A549 treated with RU486 at 1 μM for 4 hours (cell line): ENCODE data around the gene ITPRIP. TPM values are rescaled to one million over a fixed set of nuclear protein-coding genes. Genes with fewer than 3 reads are reported as not detected.

Experiments used
- total RNA-seq: library from RNA; stranded (reverse); fragments of 200-300 nt; extraction: Qiagen RNA extraction; gene quantifications from 5 replicates; pipeline ENCODE4 v1.2.3, GENCODE V29; 2022; ENCODE audit warnings: low read depth

The ITPRIP gene, protein sequence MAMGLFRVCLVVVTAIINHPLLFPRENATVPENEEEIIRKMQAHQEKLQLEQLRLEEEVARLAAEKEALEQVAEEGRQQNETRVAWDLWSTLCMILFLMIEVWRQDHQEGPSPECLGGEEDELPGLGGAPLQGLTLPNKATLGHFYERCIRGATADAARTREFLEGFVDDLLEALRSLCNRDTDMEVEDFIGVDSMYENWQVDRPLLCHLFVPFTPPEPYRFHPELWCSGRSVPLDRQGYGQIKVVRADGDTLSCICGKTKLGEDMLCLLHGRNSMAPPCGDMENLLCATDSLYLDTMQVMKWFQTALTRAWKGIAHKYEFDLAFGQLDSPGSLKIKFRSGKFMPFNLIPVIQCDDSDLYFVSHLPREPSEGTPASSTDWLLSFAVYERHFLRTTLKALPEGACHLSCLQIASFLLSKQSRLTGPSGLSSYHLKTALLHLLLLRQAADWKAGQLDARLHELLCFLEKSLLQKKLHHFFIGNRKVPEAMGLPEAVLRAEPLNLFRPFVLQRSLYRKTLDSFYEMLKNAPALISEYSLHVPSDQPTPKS
- total RNA-seq = 58.2 to 82.2 TPM (median 72.4 TPM) in 5 replicates

DNA sequence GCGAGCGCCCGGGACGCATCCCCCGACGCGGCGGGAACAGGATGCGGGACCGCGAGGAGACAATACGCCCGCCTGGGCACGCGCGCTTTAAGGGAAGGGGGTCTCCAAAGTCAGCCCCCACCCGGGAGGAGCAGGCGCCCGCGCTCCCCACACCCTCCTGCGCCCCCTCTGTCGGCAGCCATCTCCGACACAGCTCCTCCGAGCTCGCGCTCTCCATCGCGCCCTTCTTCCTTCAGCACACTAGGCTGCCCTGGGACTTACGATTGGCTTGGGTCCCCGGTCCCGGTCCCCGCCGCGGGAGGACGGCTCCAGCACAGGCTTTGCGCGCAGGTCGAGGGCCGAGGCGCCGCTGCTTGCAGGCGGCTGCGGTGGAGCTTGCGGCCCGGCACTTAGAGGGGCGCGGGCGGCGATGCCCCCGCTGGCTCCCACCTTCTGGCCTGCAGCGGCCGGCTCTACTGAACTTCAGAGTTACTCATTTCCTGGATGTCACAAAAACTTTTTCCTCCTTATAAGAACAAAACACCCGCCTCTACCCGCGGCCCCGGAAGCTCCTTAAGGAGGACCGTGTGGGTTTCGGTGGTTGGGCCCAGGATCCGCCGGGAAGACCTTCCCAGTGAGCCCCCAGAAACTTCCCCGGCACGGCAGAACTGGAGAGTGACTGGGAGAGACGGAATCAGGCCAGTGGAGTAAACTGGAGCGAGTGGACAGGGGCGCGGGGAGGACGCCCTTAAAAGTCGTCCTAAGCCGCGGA, at the start of gene ITPRIP:
TSS of gene ITPRIP (minus strand) at position 481 of the 751 bp plus-strand sequence. CDS start 22,414 bp downstream, outside the sequence.

DNA sequence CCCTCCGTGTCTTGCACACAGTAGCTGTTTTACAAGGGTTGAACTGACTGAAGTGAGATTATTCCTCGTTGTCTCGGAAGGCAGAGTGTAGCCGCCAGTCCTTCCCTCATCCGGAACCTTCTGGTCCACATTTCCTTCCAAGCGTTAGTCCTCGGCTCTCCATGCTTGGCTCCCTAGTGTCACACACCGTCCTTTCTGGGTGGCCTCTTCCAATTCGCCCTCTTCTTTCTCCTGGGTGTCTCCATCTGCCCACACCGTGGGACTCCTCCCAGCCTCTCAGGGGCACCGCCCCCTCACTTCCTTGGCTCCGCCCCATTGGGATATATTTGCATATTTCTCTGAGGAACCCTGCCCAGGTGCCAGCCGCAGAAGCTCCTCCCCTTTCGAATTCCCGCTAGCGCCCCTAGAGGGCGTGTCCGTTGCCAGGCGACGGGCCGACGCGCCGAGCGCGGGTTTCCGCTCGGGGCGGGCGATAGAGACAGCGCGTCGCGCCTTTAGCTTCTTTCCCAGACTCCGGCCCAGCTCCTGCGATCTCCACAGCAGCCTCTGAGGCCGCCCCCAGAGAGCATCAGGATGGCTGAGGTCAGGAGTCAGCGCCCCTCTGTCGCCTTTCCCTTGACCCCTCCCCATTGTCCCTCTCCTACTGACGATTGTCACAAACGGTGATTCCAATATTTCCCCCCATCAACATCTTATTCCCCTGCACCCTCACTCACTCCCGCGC, 15.2 kb upstream of the ITPRIP start, which contains the start of gene CFAP58:
TSS of gene CFAP58 (plus strand) at position 509 of the 724 bp plus-strand sequence. CDS start at position 574, 65 bp downstream.

DNA sequence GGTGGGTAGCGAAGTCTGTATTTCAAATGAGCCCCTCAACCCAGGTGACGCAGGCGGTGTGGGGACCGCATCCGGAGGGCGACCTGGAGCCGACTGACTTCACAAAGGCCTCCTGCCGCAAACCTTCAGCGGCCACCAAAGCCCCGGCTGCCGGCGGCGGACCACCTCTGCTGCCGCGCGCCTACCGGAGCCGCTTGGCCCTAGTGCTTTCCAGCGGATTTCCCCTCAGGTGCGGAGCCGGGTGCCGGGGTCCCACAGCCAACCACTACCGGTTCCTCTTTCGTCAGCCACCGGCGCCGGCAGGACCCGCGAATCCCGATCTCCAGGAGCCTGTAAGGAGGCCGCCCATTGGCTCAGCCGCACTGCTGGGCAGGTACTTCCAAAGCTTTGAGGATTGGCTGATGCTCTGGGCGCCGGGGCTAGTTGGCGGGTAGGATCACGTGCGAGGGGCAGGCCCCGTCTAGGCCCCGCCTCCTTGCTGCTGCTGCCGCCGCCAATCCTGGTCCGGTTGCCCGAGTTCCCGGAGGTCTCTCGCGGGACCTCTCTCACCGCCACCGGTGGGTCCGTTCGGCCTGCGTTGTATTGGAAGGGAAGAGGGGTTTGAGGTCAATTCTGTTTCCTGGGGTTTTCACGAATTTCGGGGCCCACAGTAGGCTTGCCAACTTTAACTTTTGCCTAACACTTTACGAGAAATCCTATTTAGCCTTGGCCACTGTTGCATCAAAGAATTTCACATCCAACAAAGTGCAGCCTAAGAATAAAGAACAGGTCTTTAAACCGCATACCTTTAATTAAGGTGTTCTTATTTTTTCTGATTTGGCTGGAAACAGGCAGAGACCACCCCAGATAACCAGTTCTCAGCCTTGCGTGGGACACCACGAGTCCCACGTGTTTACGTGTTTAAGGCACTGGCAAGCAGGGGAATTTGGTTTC, 69.3 kb downstream of the ITPRIP start, which contains the start of gene GSTO2:
TSS of gene GSTO2 (plus strand) at position 472 of the 933 bp plus-strand sequence. CDS start 5,732 bp downstream, outside the sequence.

Other genes starting within 250 kb of the ITPRIP start
- gene SFR1, start 216.3 kb downstream of the ITPRIP start, total RNA-seq = 9.6 to 19.3 TPM (median 15.9 TPM) in 5 replicates
- gene CFAP43, start 106.1 kb downstream of the ITPRIP start, total RNA-seq = 0.07 to 0.24 TPM (median 0.12 TPM) in 5 replicates
- 249 to 294 TPM (median 255 TPM) in 5 replicates for gene GSTO1, start 83.6 kb downstream of the ITPRIP start, total RNA-seq
- 1.7 to 3.7 TPM (median 2.1 TPM) in 5 replicates for gene GSTO2, start 69.3 kb downstream of the ITPRIP start, total RNA-seq
- 0.05 to 0.30 TPM (median 0.09 TPM) in 4 of 5 replicates, not detected in the other for gene CFAP58, start 15.4 kb upstream of the ITPRIP start, total RNA-seq